HG03039 (cell line): ENCODE results near the gene SLCO4A1.
"Not testable (repeated sequence)": the region's sequence is repeated elsewhere in the genome, so short reads cannot be mapped to it uniquely, and the experiment has no call there.

ENCODE experiments used
- ATAC-seq: cut with Tn5 transposase; IDR thresholded peaks from one replicate; pipeline ENCODE4 v1.9.1; 2021; ENCODE audit warnings: mild to moderate bottlenecking, moderate library complexity; ENCODE audit not compliant: unreplicated experiment

The SLCO4A1 gene

DNA sequence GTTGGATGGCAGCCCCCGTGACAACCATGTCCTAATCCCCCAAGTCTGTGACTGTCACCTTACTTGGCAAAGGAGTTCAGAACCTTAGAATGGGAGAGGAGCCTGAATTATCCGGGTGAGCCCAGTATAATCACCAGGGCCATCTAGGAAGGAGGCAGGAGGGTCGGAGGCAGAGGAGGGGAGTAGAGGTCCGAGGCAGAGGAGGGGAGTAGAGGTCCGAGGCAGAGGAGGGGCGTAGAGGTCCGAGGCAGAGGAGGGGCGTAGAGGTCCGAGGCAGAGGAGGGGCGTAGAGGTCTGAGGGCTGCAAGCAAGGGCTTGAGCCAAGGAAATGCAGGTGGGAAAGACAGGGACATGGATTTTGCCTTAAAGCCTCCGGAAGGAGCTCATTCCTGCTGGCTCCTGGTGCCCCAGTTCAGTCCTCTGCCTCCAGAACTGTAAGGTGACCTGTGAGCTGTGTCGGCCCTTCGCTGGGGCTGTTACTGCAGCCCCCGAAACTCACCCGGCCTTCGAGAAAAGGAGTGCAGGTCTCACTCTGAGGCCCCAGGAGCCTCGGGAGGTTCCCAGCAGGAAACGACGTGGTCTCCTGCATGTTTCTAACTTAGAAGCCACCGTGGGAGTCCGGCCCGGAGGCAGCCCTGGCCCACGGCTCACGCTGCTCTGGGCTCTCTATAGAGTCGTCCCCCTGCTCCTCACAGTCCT lies 20.0 kb upstream of the SLCO4A1 start:
- no peak for ATAC-seq

DNA sequence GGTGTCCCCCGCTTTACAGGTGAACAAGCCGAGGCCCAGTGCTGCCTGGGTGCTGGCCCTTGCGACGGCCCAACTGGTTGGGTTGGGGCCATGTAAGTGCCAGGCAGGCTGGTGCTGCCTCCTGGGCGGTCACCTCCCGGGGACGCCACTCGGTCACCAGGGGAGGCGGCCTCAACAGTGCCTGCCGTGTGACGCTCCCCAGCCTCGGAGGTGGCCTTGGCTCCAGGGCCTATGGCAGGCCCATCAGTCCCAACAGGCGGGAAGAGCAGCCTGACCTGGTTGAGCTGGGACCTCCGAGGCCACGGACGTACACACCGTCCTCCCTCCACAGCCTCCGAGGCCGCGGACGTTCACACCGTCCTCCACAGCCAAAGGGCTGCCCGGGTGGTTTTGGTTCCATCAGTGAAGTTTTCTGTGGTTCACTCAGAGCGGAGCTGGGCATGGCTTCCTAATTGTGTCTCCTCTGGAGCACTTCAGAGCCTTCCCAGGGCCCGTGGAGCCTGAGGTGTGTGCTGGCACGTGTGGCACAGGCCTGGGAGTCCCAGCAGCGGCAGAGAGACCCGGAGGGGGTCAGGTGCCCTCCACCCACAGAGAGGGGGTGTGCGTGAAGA lies 19.3 kb upstream of the SLCO4A1 start:
- ATAC-seq: no peak

GRCh38 chr20:62623488-62624324 lies 18.6 kb upstream of the SLCO4A1 start:
- ATAC-seq: peak; percentile 67

- ATAC-seq: peak; percentile 6
Measured at GRCh38 chr20:62624325-62624690, 18.0 kb upstream of the SLCO4A1 start.

DNA sequence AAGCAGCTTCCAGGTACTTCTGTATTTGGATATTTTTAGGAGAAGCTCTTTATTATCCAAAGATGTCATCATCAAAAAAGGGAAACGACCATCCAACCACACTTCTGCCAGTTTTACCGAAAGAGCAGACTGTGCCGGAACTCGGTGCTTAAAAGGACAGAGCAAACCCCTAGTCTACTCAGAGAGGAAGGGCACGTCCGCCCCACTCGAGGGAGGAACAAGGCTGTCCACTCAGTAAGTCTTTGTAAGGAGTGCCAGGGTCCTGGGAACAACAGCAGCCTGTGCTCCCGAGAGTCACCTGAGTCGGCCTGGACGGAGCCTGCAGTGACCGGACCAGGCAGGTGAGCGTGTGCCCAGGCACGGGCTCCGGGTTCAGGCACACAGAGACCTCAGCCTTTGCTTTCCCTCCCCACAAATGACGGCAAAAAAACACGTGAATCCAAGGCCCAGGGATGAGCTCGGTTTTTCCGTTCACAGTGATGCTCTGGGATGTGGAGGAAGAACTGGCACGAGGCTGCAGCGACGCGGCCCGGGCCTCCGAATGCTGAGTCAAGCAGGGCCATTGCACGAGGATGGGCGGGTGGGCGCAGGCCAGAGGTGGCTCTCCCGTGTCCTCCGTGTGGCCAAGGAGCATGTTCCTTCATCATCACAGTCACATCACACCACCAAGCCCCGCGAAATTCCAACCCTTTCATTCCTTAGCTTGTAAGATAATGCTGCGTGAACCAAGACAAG lies 17.4 kb upstream of the SLCO4A1 start:
- ATAC-seq: no peak

DNA sequence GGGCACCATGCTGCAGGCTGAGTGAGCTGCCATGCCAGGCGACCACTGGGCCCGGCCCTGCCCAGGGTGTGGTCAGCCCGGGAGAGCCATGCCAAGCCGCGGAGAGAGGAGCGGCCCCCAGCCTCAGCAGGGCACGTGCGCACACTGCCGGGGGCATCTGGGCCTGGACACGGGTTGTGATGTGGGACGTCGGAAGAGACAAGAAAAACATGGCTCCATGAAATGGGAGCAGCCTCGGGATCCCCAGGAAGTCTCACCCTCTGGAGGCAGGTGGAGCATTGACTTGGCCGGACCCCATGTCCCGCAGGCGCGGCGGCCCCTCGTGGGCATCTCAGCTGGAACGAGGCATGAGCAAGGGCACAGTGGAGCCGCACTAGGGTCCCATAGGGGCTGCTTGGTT lies 16.8 kb upstream of the SLCO4A1 start:
- ATAC-seq: no peak

- ATAC-seq: no peak
Measured at GRCh38 chr20:62625921-62626547, 16.3 kb upstream of the SLCO4A1 start.

DNA sequence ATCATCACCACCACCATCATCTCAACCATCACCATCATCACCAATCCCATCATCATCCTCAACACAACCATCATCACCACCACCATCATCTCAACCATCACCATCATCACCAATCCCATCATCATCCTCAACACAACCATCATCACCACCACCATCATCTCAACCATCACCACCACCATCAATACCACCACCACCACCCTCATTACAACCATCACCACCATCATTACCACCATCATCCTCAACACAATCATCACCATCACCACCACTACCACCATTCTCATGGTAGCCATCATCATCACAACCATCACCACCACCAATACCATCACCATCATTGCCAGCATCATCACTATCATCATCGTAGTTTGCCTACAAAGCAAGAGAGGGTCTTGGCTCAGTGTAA lies 14.9 kb upstream of the SLCO4A1 start:
- ATAC-seq: not testable (repeated sequence)

DNA sequence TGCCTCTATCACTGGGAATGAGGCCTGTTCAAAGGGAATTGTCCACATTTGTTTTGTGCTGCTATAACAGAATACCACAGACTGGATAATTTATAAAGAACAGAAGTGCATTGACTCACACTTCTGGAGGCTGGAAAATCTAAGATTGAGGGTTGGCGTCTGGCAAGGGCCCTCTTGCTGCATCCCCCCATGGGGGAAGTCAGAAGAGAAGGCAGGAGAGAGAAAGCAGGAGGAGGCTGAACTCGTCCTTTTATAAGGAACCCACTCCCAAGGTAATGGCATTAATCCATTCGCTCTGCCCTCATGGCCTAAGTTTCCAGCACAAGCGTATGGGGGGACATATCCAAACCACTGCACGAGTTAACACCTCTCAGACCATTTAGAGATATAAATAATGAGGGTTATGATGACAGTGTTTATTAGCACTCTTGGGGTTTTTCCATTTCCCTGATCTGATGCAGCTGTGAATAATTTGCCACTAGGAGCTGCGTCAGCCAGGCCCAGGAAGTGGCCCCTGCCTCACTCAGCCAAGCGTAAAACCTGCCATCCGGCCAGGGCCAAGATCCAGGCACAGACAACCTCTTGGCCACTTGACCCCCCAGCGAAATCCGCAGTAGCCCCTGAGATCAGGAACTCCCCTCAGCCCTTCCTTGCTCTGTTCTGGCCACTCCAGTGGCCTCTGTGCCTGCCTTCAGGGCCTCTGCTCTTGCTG lies 14.2 kb upstream of the SLCO4A1 start:
- no peak for ATAC-seq

GRCh38 chr20:62628691-62629090 lies 13.6 kb upstream of the SLCO4A1 start:
- ATAC-seq: no peak

GRCh38 chr20:62629864-62630470 lies 12.3 kb upstream of the SLCO4A1 start:
- ATAC-seq: no peak

DNA sequence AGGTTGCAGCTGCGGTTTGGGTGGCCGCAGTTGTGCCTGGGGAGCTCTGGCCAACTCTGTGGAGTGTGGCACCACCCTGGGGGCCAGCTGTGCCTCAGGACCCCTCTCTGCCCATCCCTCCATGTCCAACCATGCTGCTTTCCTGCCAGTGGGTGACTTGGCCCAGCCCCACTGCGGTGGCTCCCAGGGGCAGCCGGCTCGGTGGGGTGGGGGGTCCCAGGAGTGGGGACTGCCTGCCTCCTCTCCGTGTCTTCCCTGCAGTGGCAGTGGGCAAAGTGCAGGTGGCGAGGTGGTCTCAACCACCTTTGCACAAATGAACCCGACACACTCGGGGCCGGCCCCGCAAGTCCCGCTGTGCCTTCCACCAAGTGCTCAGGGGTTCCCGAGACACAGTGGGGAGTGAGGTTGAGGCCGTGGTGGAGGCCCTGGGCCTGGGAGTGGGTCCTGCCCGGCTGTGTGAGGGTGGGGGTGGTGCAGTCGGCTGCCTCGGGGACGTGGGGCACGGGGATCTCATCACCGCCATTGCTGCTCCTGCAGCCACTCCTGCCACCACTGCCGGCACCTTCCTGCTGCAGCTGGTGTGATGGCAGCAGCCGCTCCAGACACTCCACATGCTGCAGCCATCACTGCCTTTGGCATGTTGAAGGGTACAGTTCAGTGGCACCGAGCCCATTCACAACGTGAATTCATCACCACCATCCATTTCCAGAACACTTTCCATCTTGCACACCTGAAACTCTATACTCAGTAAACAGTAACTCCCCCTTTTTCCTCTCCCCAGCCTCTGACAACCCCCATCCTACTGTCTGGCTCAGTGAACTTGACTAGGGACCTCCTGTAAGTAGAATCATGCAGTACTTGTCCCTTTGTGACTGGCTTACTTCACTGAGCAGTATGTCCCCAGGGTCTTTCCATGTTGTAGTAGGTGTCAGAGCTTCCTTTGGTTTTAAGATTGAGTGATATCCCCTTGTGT lies 10.7 kb upstream of the SLCO4A1 start:
- no peak for ATAC-seq

DNA sequence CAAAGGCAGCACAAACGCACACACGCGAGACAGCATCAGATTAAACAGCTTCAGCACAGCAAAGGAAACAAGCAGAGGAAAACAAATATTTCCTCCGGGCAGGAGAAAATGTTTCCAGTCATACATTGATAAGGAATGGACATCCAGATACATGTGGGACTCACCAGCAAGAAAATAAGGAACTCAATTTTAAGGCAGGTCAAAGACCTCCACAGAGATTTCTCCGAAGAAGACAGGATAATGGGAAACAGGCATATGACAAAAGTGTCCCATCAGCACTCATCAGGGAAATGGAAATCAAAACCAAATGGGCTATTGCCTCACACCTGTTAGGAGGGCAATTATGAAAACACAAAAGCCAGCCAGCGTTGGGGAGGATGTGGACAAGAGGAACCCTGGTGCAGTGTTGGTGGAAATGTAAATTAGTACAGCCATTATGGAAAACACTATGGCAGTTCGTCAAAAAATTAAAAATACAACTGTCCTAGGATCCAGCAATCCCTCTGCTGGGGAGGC lies 9.7 kb upstream of the SLCO4A1 start:
- ATAC-seq: no peak

GRCh38 chr20:62633598-62634329 lies 8.5 kb upstream of the SLCO4A1 start:
- ATAC-seq: no peak

GRCh38 chr20:62634330-62634967 lies 7.9 kb upstream of the SLCO4A1 start:
- ATAC-seq: no peak

DNA sequence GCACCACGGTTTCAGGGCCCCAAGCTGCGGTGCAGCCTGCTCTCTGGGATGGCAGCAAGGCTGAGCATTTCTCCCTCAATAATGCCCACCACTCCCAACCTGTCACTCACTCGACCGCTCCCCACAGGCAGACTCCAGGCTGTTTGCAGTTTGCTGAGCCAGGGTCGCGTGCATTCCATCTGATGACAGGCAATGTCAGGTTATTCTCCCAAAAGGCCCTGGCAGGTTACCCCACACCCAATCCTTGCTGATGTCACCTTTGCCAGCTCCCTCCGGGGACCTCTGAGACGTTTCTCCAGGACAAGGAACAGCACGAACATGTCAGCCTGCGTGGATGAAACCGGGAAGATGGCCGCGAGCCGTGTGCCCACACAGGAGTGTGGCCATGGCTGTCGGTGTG lies 7.1 kb upstream of the SLCO4A1 start:
- no peak for ATAC-seq

DNA sequence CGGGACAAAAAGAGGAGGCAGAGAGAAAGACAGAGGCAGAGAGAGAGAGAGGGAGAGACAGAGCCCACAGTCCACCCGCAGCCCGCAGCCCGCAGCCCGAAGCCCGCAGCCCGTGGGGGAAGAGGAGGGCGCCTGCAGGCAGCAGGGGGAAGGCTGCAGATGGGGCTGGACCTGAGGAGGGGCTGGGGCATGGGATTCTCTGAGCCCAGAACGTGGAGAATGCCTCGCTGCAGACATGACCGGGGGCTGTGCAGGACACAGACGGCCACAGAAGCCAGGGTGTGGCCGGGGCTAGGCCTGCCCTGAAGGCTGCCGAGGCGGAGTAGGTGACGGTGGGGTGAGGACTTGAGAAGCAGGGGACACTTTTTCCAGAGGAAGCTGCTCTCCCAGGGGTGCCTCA lies 6.5 kb upstream of the SLCO4A1 start:
- no peak for ATAC-seq
